HG02884 (cell line): ENCODE data around the gene STPG3.
A peak's percentile ranks its signal among the peaks of the same experiment; 100 is the strongest.
"Not testable (repeated sequence)": the region's sequence is repeated elsewhere in the genome, so short reads cannot be mapped to it uniquely, and the experiment has no call there.

Source experiments
- ATAC-seq: cut with Tn5 transposase; IDR thresholded peaks from one replicate; pipeline ENCODE4 v1.9.1; 2021; ENCODE audit warnings: mild to moderate bottlenecking, moderate library complexity; ENCODE audit not compliant: unreplicated experiment

STPG3 gene

GRCh38 chr9:137232510-137232909, 18.6 kb upstream of the STPG3 start:
- ATAC-seq, result no peak

- no peak for ATAC-seq
These were observed 17.7 kb upstream of the STPG3 start for GRCh38 chr9:137233143-137233980.

GRCh38 chr9:137234055-137234697, 16.9 kb upstream of the STPG3 start:
- no peak for ATAC-seq

- ATAC-seq, result no peak
These were observed 16.2 kb upstream of the STPG3 start for GRCh38 chr9:137234758-137235423.

GRCh38 chr9:137235424-137236237, 15.5 kb upstream of the STPG3 start:
- ATAC-seq, result no peak

- no peak for ATAC-seq
These were observed 14.7 kb upstream of the STPG3 start for GRCh38 chr9:137236238-137236935.

GRCh38 chr9:137236936-137237421, 14.1 kb upstream of the STPG3 start:
- no peak for ATAC-seq

- no peak for ATAC-seq
These were observed 13.0 kb upstream of the STPG3 start for GRCh38 chr9:137237759-137238726.

GRCh38 chr9:137239541-137240200, 11.4 kb upstream of the STPG3 start:
- ATAC-seq, result not testable (repeated sequence)

- ATAC-seq, result peak; percentile 21
These were observed 10.7 kb upstream of the STPG3 start for GRCh38 chr9:137240318-137240840.

- ATAC-seq, result peak; percentile 76
These were observed 10.1 kb upstream of the STPG3 start, which contains the start of gene TUBB4B for GRCh38 chr9:137240841-137241489. TSS of gene TUBB4B (plus strand) at chr9:137241287. CDS start at chr9:137241361, 74 bp downstream.

- ATAC-seq, result no peak
These were observed 9.4 kb upstream of the STPG3 start for GRCh38 chr9:137241490-137242268.

- ATAC-seq, result no peak
These were observed 8.6 kb upstream of the STPG3 start for GRCh38 chr9:137242269-137243203.

GRCh38 chr9:137243266-137243625, 7.8 kb upstream of the STPG3 start:
- not testable (repeated sequence) for ATAC-seq

- ATAC-seq, result no peak
These were observed 7.2 kb upstream of the STPG3 start for GRCh38 chr9:137243626-137244485.
